Measurements from ENCODE around the gene TRMT61A.
"Not testable (repeated sequence)": the region's sequence is repeated elsewhere in the genome, so short reads cannot be mapped to it uniquely, and the experiment has no call there.

The TRMT61A gene

GRCh38 chr14:103523575-103523954 is 5.4 kb upstream of the TRMT61A start:
- DNase-seq = no peak

DNA sequence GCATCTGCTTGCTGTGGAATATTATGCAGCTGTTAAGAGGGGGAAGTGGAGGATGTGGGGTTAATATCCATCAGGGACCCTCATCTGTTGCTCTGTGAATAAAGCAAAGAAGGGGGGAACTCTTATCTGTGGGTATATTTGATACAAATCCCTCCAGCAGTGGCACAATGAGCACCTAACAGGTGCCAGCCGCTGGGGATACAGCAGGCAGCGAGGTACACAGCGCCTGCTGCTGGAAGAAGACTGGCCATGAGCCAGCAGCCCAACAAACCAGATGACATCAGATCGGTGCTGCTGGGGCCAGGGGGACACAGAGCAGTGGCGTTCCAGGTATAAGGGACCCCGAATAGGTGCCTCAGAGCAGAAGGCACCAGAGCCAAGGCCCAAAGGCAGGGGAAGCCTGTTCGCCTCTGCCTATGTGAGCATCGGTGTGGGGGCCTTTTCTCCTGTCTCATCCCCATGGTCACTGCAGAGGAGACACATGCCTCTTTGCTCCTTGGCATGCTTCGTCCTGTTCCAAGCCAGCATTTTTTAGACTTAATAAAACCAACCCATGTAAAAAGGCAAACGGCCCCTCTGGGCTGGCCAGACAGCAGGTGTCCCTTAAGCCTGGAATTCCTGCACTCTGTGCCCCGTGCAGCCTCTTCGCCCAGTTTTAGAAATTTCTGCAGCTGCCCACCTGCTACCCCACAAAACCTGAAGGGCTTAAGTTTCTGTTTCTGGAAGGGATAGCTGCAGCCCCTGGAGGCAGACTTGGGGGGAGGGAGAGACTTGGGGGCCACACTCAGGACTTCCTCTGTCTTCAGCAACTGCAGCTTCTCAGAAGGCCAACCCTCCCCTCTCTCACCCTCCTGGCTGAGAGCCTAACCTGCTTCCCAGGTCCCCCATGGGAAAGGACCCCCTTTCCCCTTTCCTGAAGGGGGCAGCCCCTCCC is 4.7 kb upstream of the TRMT61A start:
- no peak for DNase-seq

- DNase-seq = not testable (repeated sequence)
Measured at GRCh38 chr14:103525430-103526246, 3.4 kb upstream of the TRMT61A start.

- no peak for DNase-seq
Measured at GRCh38 chr14:103526247-103526913, 2.6 kb upstream of the TRMT61A start.

GRCh38 chr14:103526914-103527248 is 2.1 kb upstream of the TRMT61A start:
- DNase-seq = no peak

- DNase-seq = no peak
Measured at GRCh38 chr14:103527408-103528145, 1.4 kb upstream of the TRMT61A start.

GRCh38 chr14:103528146-103528586 is 830 bp upstream of the TRMT61A start:
- no peak for DNase-seq

- DNase-seq = no peak
Measured at GRCh38 chr14:103529383-103530365, 678 bp downstream of the TRMT61A start.

- DNase-seq = no peak
Measured at GRCh38 chr14:103530390-103530789, 1.4 kb downstream of the TRMT61A start.

GRCh38 chr14:103530831-103531230 is 1.8 kb downstream of the TRMT61A start:
- DNase-seq = no peak

GRCh38 chr14:103531421-103532215 is 2.6 kb downstream of the TRMT61A start:
- no peak for DNase-seq

DNA sequence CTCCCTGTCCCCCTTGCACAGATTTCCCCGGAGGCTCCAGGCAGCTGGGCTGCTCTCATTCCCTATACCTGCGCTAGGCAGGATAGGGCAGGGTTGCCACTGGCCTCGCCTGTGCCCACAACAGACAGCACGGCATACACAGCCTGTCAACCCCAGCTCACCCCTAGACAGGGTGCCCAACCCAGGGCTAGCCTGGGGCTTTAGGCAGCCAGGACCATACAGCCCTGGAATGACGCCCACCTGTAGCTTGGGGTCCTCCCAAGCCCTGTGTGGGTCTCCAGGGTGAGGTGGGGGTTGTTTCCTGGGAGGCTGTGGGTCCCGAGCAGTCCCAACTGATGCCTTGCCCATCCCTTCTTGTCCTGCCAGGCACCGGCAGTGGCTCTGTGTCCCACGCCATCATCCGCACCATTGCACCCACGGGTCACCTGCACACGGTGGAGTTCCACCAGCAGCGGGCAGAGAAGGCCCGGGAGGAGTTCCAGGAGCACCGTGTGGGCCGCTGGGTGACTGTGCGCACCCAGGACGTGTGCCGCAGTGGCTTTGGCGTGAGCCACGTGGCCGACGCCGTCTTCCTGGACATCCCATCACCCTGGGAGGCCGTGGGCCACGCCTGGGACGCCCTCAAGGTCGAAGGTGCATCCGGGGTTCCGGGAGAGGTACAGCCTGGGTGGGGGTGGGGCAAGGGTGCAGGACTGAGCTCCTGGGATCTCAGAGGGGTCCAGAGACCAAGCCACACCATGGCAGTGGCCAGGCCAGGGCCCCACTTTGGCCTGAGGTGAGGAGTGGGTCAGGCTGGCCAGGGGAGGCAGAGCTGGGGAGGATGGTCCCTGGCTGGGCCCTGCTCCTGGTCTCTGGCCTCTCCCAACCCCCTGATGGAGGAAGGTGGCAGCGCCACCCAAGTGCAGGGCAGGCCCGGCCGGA is 3.5 kb downstream of the TRMT61A start:
- DNase-seq = no peak

- DNase-seq = no peak
Measured at GRCh38 chr14:103533137-103533998, 4.4 kb downstream of the TRMT61A start.

DNA sequence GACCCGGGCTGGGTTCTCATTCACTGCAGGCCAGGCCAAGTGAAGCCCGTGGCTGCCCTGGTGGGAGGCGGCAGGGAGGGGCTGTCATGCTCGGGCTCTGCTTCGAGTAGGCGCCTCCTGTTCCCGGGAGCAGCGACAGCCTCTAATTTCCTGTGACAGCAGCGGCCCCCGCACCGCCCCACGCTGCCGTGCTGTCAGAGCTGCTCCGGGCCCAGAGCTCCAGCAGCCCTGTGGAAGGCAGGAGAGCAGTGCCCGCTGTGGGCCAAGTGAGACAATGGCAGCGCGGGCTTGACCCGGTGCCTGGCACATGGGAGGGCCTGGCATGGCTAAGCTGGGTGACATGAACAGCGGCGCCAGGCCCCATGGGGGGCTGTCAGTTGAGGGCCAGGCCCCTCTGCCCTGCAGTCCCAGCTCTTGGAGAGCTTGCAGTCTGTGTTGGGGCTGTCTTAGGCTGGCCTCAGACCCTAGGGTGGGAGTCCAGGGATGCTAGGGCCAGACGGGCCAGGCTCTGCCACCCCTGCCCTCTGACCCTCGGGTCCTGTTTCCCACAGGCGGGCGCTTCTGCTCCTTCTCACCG is 5.1 kb downstream of the TRMT61A start:
- DNase-seq = no peak

DNA sequence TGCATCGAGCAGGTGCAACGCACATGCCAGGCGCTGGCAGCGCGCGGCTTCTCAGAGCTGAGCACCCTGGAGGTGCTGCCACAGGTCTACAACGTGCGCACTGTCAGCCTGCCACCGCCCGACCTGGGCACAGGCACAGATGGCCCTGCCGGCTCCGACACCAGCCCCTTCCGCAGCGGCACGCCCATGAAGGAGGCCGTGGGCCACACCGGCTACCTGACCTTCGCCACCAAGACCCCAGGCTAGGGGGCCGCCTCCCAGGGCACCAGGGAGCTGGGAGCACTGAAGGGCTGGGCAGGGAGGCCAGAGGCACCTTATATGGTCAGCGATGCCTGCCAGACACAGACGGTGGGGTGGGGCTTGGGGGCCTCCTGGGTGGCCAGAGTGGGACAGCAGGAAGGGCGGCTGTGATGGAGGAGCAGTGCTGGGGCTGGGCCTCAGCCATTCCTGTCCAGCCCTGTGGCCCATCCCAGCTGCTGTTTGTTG is 5.6 kb downstream of the TRMT61A start:
- DNase-seq = no peak

GRCh38 chr14:103535081-103535890 is 6.3 kb downstream of the TRMT61A start:
- no peak for DNase-seq

Data from activated gamma-delta T cell (primary cell).